Measurements from ENCODE around the gene ACACA. TPM values are rescaled to one million over a fixed set of nuclear protein-coding genes. Genes with fewer than 3 reads are reported as not detected.

ACACA gene
- total RNA-seq, 1 donor from 2014 or later: 42.4 TPM

DNA sequence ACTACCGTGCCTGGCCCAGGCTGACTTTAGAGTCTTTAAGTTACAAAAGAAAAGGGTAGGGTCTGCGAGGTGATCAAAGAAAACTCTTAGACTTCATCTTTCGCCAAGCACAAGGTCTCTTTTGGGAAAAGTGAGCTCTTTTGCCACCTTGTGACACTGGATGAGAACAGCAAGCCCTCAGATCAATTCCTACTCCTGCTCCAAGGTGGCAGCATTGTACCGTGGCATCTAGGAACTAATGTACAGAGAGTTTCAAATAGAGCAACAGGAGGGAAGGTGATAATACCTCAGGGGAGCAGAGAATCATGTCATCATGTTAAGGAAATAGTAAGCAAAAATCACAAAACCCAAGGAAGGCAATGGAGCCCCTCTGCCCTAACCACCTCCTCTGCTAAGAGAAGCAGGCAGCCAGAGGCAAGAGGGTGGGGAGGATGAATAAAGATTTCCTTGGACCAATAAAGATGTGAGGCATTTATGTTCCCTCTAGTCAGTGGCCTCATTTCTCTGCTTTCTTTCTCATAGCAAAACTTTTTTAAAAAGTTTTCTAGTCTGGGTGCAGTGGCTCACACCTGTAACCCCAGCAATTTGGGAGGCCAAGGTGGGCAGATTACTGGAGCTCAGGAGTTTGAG lies 33.0 kb downstream of the ACACA start:
- CTCF ChIA-PET: interaction anchor here (0.6 to 2.1 kb wide), 14 partner anchors 9 to 771 kb away, joined by 3 to 20 read pairs (median 3); partner anchors contain the start of gene MRM1

GRCh38 chr17:37368577-37368976 lies 38.1 kb downstream of the ACACA start:
- Mint-ChIP-seq H3K9me3 (no peaks in the 10 kb centered on the region), H3K4me1 (peaks cover 4% of the 10 kb centered on the region), H3K27ac (no peak overlapping the region), H3K27me3 (no peaks in the 10 kb centered on the region), H3K4me3 (no peak overlapping the region), H3K36me3 (ENCODE audit: low read depth) (no peaks in the 10 kb centered on the region)
- no peak for TF ChIP-seq CTCF (IDR thresholded peaks at IDR 0.05)
- intact Hi-C loops (cut with micrococcal nuclease): no loop called here
- no peak for ATAC-seq (ENCODE audit: low read depth)
- ChIA-PET POLR2A (no interaction called here), CTCF (no interaction called here)
- no peak for DNase-seq

More for the DNA sequence above, 33.0 kb downstream of the ACACA start:
- Mint-ChIP-seq H3K4me3 (no peak overlapping the region), H3K27ac (no peak overlapping the region), H3K27me3 (no peaks in the 10 kb centered on the region), H3K4me1 (peaks cover 4% of the 10 kb centered on the region), H3K36me3 (ENCODE audit: low read depth) (no peaks in the 10 kb centered on the region), H3K9me3 (no peaks in the 10 kb centered on the region)
- DNase-seq (peak; percentile 22), ATAC-seq (ENCODE audit: low read depth) (peak; percentile 92)
- TF ChIP-seq CTCF (IDR thresholded peaks at IDR 0.05): no peak
- POLR2A ChIA-PET: interaction anchor here (0.9 to 1.0 kb wide), 2 partner anchors 15 to 771 kb away, joined by 3 to 5 read pairs; no protein-coding TSS in a partner anchor
- intact Hi-C loops (cut with micrococcal nuclease): loop anchor here (1.0 to 10.0 kb wide), 3 partner anchors 24 to 771 kb away; no protein-coding TSS in a partner anchor

DNA sequence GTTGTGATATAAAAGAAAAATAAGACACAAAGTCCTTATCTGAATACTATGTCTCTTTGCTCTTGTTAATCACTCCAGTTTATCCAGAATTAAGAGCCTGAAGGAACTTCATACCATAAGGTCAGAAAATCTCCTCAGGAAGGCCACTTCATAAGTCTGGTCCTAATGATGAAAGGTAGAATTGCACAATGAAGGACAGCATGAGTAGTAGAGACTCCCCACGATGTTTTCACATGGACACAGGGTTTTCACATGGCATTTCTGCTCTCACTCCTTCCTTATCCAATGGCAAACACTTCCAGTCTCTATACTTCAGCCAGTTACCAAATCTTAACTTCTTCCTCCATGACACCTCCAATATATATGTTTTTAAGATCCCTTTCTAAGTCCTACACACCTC lies 41.0 kb downstream of the ACACA start:
- H3K27me3 Mint-ChIP-seq: no peaks in the 10 kb centered on the region
- H3K4me3 Mint-ChIP-seq: no peak overlapping the region
- intact Hi-C loops (cut with micrococcal nuclease): no loop called here
- ATAC-seq (ENCODE audit: low read depth) (no peak), DNase-seq (no peak)
- H3K27ac Mint-ChIP-seq: no peak overlapping the region
- CTCF ChIA-PET: no interaction called here
- POLR2A ChIA-PET: no interaction called here
- no peak for TF ChIP-seq CTCF (IDR thresholded peaks at IDR 0.05)
- H3K4me1 Mint-ChIP-seq: no peaks in the 10 kb centered on the region
- no peaks in the 10 kb centered on the region for H3K36me3 Mint-ChIP-seq (ENCODE audit: low read depth)
- no peaks in the 10 kb centered on the region for H3K9me3 Mint-ChIP-seq

- no peak for TF ChIP-seq CTCF (IDR thresholded peaks at IDR 0.05)
- Mint-ChIP-seq H3K27ac (no peak overlapping the region), H3K36me3 (ENCODE audit: low read depth) (no peaks in the 10 kb centered on the region), H3K9me3 (no peaks in the 10 kb centered on the region), H3K4me3 (no peak overlapping the region), H3K4me1 (peaks cover 18% of the 10 kb centered on the region), H3K27me3 (no peaks in the 10 kb centered on the region)
- no peak for DNase-seq
- intact Hi-C loops (cut with micrococcal nuclease): no loop called here
- ChIA-PET CTCF (interaction anchor here (1.1 to 2.5 kb wide), 2 partner anchors 12 to 760 kb away, joined by 5 to 12 read pairs; no protein-coding TSS in a partner anchor), POLR2A (interaction anchor here (0.6 kb wide), 2 partner anchors 65 to 499 kb away, joined by 4 to 5 read pairs; no protein-coding TSS in a partner anchor)
- ATAC-seq (ENCODE audit: low read depth): no peak
Observed at GRCh38 chr17:37361543-37361942, 45.1 kb downstream of the ACACA start.

DNA sequence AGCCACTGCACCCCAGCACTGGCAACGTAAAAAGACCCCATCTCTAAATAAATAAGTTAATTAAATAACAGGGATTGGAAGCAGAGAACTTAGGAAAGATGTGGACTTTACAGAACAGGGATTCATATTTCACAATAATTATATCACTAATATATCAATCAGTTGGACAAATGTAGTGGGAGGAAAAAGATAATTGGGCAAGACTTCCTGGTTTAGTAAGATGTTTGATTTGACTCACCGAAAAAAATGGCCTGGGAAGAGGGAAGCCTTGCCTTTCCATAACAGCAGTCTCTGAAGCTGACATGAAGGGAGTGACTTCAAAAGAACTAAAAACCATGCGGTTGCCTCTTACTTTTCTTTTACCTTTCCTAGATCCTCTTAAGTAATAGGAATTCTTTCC lies 46.0 kb downstream of the ACACA start:
- POLR2A ChIA-PET: interaction anchor here (0.6 kb wide), 1 partner anchor 64 kb away, joined by 4 read pairs; no protein-coding TSS in a partner anchor
- intact Hi-C loops (cut with micrococcal nuclease): no loop called here
- TF ChIP-seq CTCF (IDR thresholded peaks at IDR 0.05): no peak
- H3K9me3 Mint-ChIP-seq: no peaks in the 10 kb centered on the region
- no peak for DNase-seq
- H3K4me3 Mint-ChIP-seq: no peak overlapping the region
- no peaks in the 10 kb centered on the region for H3K27me3 Mint-ChIP-seq
- H3K27ac Mint-ChIP-seq: no peak overlapping the region
- ATAC-seq (ENCODE audit: low read depth): no peak
- CTCF ChIA-PET: interaction anchor here (1.1 to 2.5 kb wide), 2 partner anchors 13 to 759 kb away, joined by 5 to 12 read pairs; no protein-coding TSS in a partner anchor
- H3K4me1 Mint-ChIP-seq: peaks cover 18% of the 10 kb centered on the region
- H3K36me3 Mint-ChIP-seq (ENCODE audit: low read depth): no peaks in the 10 kb centered on the region
